GM12865 (cell line): ENCODE measurements around the gene NUP98.
"Not testable (repeated sequence)": the region's sequence is repeated elsewhere in the genome, so short reads cannot be mapped to it uniquely, and the experiment has no call there.

Experiments used
- DNase-seq: peaks from one replicate; pipeline ENCODE4 v3.0.0; 2010; ENCODE audit warnings: low read depth
- H3K4me3 ChIP-seq: 2 replicates; pipeline ENCODE4 v1.5.1; 2011; ENCODE audit warnings: mild to moderate bottlenecking, low read depth, low read length, control low read depth
- TF ChIP-seq, protein P1 (sequence below): IDR thresholded peaks from 2 replicates; pipeline ENCODE4 v1.5.1; 2011; ENCODE audit warnings: low read length, control low read depth, low read depth, inconsistent platforms; ENCODE audit not compliant: insufficient read depth; ENCODE audit errors: missing control alignments

The NUP98 gene

DNA sequence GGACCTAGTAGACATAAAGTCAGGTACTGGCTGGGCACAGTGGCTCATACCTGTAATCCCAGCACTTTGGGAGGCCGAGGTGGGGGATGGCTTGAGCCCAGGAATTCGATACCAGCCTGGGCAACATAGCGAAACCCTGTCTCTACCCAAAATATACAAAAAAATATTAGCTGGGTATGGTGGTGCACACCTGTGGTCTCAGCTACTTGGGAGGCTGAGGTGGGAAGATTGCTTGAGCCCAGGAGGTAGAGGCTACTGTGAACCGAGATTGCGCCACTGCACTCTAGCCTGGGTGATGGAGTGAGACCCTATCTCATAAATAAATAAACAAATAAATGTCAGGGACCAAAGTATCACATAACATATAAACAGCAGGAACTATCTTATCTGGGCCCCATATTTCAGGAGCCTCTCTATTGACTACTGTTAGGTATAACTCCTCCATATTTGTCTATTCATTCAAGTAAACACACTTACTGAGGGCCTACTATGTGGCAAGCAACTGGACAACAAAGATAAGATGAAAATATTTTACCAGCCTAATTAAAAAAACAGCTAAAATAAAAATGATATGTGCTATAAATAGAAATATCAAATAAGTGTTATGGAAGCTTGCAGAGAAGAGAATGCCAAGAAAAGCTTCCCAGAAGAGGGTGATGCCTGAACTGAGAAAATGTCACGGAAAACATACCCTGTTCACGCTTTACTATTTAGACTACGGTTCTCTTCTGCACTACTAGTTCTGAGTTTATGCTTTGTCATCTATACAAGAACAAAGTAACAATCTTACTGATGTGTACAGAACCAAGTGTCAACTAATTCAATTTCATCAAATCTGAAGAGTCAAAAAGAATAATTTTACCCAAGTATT lies 2.0 kb downstream of the NUP98 start:
- no peak for DNase-seq
- TF ChIP-seq, protein P1, sequence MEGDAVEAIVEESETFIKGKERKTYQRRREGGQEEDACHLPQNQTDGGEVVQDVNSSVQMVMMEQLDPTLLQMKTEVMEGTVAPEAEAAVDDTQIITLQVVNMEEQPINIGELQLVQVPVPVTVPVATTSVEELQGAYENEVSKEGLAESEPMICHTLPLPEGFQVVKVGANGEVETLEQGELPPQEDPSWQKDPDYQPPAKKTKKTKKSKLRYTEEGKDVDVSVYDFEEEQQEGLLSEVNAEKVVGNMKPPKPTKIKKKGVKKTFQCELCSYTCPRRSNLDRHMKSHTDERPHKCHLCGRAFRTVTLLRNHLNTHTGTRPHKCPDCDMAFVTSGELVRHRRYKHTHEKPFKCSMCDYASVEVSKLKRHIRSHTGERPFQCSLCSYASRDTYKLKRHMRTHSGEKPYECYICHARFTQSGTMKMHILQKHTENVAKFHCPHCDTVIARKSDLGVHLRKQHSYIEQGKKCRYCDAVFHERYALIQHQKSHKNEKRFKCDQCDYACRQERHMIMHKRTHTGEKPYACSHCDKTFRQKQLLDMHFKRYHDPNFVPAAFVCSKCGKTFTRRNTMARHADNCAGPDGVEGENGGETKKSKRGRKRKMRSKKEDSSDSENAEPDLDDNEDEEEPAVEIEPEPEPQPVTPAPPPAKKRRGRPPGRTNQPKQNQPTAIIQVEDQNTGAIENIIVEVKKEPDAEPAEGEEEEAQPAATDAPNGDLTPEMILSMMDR: no peak
- H3K4me3 ChIP-seq: peak overlapping the region; percentile 81

- not testable (repeated sequence) for H3K4me3 ChIP-seq
Measured at GRCh38 chr11:3794387-3794786, 3.0 kb downstream of the NUP98 start.

DNA sequence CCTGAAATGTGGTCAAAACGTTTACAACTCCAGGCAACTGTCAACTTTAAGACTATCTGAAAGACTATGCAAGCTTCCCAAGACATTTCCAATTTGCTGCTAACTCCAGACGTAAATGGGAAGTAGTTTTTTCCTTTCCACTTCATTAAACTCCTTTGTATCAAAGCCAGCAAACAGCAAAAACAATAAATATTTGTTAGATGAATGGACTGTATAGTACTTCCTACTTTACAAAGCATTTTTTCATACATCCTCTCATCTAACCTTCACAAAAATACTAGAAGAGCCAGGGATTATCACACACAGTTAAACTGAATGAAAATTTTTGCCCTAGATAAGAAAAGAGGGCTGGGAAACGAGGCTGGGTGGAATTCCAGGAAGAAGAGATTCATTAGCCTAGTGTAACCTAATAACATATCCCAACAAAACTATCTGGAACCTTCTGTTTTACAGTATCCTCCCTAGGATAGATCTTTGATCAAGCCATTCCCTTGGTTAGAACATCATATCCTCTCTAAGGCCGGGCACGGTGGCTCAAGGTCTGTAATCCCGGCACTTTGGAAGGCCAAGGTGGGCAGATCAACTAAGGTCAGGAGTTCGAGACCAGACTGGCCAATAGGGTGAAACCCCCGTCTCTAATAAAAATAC lies 10.4 kb downstream of the NUP98 start:
- TF ChIP-seq, protein P1: no peak
- H3K4me3 ChIP-seq: no peak overlapping the region
- no peak for DNase-seq

More at GRCh38 chr11:3794387-3794786, 3.0 kb downstream of the NUP98 start:
- DNase-seq: not testable (repeated sequence)

DNA sequence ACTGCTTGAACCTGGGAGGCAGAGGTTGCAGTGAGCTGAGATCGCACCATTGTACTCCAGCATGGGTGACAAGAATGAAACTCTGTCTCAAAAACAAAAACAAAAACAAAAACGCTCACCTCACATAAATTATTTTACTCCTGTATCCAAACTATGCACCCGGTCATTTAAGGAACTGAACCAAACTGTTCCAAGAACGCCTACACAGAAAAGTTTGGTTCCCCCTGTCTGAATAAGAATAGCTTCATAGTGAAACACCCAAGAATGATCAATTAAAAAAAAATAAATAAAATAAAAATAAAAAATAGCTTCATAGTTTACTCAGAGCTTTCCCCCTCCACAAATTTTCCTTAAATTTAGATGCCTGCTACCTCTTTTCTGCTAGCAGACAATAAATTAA lies 13.7 kb downstream of the NUP98 start:
- TF ChIP-seq, protein P1: no peak
- DNase-seq: no peak
- no peak overlapping the region for H3K4me3 ChIP-seq

DNA sequence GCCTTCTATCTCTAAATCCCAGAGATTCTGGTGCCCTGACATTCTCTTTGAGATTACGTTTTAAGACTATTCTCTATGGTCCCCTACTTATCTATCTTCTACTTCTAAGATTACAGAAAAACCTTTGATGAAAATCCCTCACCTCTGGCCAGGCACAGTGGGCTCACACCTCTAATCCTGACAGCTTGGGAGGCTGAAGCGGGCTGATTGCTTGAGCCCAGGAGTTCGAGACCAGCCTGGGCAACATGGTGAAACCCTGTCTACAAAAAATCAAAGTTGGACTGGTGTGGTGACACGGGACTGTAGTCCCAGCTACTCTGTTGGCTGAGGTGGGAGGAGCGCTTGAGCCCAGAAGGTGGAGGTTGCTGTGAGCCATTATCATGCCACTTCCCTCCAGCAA lies 14.4 kb downstream of the NUP98 start:
- no peak overlapping the region for H3K4me3 ChIP-seq
- no peak for DNase-seq
- TF ChIP-seq, protein P1: no peak

DNA sequence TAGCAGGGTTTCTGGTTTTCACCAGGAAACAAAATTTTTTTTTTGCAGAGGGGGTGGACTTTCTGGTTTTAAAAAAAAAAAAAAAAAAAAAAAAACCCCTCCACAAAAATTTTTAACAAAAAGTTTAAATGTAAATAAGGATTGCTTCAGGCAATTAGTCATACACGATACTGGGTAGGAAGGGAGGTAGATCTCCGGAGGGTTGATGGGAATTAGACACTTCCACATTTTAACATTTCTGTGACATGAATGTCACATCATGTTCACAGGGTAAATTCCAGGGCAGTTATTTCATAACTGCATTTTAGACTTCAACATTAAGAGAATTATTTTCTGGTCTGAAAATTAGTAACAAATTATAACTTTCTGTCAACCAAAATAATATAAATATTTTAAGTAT lies 15.9 kb downstream of the NUP98 start:
- no peak for DNase-seq
- H3K4me3 ChIP-seq: no peak overlapping the region
- TF ChIP-seq, protein P1: no peak

- no peak for DNase-seq
- TF ChIP-seq, protein P1: no peak
Measured at GRCh38 chr11:3775736-3776406, 21.5 kb downstream of the NUP98 start.

More at GRCh38 chr11:3775736-3776406, 21.5 kb downstream of the NUP98 start:
- H3K4me3 ChIP-seq: no peak overlapping the region
